B cell (primary cell): ENCODE measurements around the gene ASTL. TPM values are rescaled to one million over a fixed set of nuclear protein-coding genes. Genes with fewer than 3 reads are reported as not detected.

Experiments
- ATAC-seq: fragments of 200-7000 bp; cut with Tn5 transposase; one replicate; pipeline ENCODE4 v1.10.0; 2021; ENCODE audit warnings: low read depth, mild to moderate bottlenecking, moderate number of reproducible peaks, moderate library complexity
- CTCF ChIA-PET: fragments of 350-600 bp; sonication (Branson Sonifier 250); formaldehyde crosslinking; loops from one replicate; lab custom pipeline; 2021; ENCODE audit warnings: antibody characterized with exemption, inconsistent platforms; lab: Charles Lee
- POLR2A ChIA-PET: fragments of 350-600 bp; sonication (Branson Sonifier 250); formaldehyde crosslinking; loops from one replicate; lab custom pipeline; 2021; ENCODE audit warnings: antibody characterized with exemption; lab: Charles Lee
- DNase-seq: peaks from one replicate; pipeline ENCODE4 v3.0.0; 2013
- H2AFZ ChIP-seq: 2 replicates; pipeline ENCODE4 v1.6.1; 2012; ENCODE audit warnings: mild to moderate bottlenecking, low read depth, low read length; ENCODE audit not compliant: insufficient read depth, poor library complexity, severe bottlenecking
- H3K27ac ChIP-seq, 2 donors: 1 replicate in 1 of 2; 2 replicates in 1 of 2; pipeline ENCODE4 v1.5.1; 2012 to 2013; ENCODE audit warnings: low read length in 2 of 2, mild to moderate bottlenecking in 2 of 2, moderate library complexity in 1 of 2
- H3K27me3 ChIP-seq, 4 experiments: fragments of 200-600 bp in 1 of 4; sonication (generic) in 1 of 4; replicated peaks in 1 of 4; 1 replicate in 2 of 4; 2 replicates in 2 of 4; pipeline versions ENCODE4 v1.6.1 to v1.7.0; 2013 to 2016; ENCODE audit warnings: low read length in 3 of 4, mild to moderate bottlenecking in 2 of 4, mixed read lengths in 1 of 4, moderate library complexity in 1 of 4; ENCODE audit not compliant: insufficient read depth in 4 of 4, control insufficient read depth in 3 of 4; ENCODE audit errors: control extremely low read depth in 1 of 4
- H3K36me3 ChIP-seq, 2 experiments: replicated peaks in 1 of 2; 1 replicate in 1 of 2; 2 replicates in 1 of 2; pipeline versions ENCODE4 v1.6.1 to v1.7.1; 2013; ENCODE audit warnings: low read length in 1 of 2; ENCODE audit not compliant: insufficient read depth in 2 of 2, control insufficient read depth in 1 of 2; ENCODE audit errors: control extremely low read depth in 1 of 2, extremely low read depth in 1 of 2
- H3K4me1 ChIP-seq, 2 donors: fragments of 200-600 bp in 1 of 2; sonication (generic) in 1 of 2; 1 replicate in 1 of 2; 2 replicates in 1 of 2; pipeline versions ENCODE4 v1.5.1 to v1.6.1; 2013 to 2017; ENCODE audit warnings: low read length in 2 of 2; ENCODE audit not compliant: control insufficient read depth in 2 of 2, insufficient read depth in 2 of 2
- H3K4me2 ChIP-seq: replicated peaks from 2 replicates; pipeline ENCODE3; 2012; ENCODE audit warnings: mild to moderate bottlenecking, low read depth, low read length; ENCODE audit not compliant: poor library complexity, severe bottlenecking
- H3K4me3 ChIP-seq, 5 experiments: fragments of 200-600 bp in 1 of 5; sonication (generic) in 1 of 5; 1 replicate in 3 of 5; 2 replicates in 2 of 5; pipeline versions ENCODE4 v1.5.1 to v1.7.0; 2011 to 2016; ENCODE audit warnings: low read length in 4 of 5, mild to moderate bottlenecking in 4 of 5, low read depth in 2 of 5, control low read depth in 1 of 5, moderate library complexity in 1 of 5; ENCODE audit not compliant: insufficient read depth in 1 of 5; ENCODE audit errors: control extremely low read depth in 1 of 5, extremely low read depth in 1 of 5
- H3K79me2 ChIP-seq: fragments of 200-600 bp; sonication (generic); one replicate; pipeline ENCODE4 v1.6.0; 2016; ENCODE audit warnings: low read length; ENCODE audit not compliant: control insufficient read depth, insufficient read depth
- H3K9ac ChIP-seq: fragments of 200-600 bp; sonication (generic); 2 replicates; pipeline ENCODE4 v1.6.1; 2017; ENCODE audit warnings: mild to moderate bottlenecking, low read length, moderate library complexity
- H3K9me3 ChIP-seq, 3 donors: one replicate each; pipeline versions ENCODE4 v1.6.1 to v1.7.1; 2013; ENCODE audit warnings: low read length in 2 of 3; ENCODE audit not compliant: control insufficient read depth in 2 of 3, insufficient read depth in 1 of 3; ENCODE audit errors: control extremely low read depth in 1 of 3
- H4K20me1 ChIP-seq: 2 replicates; pipeline ENCODE4 v1.6.0; 2012; ENCODE audit warnings: mild to moderate bottlenecking, low read length; ENCODE audit not compliant: insufficient read depth, control insufficient read depth, poor library complexity, severe bottlenecking
- H3K27ac Mint-ChIP-seq: one replicate; pipeline ENCODE4 v1.8.0; 2021; ENCODE audit warnings: mixed read lengths
- H3K27me3 Mint-ChIP-seq: one replicate; pipeline ENCODE4 v1.8.0; 2021; ENCODE audit warnings: mixed read lengths
- H3K4me1 Mint-ChIP-seq: one replicate; pipeline ENCODE4 v1.8.0; 2021; ENCODE audit warnings: mixed read lengths
- H3K4me3 Mint-ChIP-seq: one replicate; pipeline ENCODE4 v1.8.0; 2021; ENCODE audit warnings: mixed read lengths
- H3K9me3 Mint-ChIP-seq: one replicate; pipeline ENCODE4 v1.8.0; 2022; ENCODE audit warnings: mixed read lengths; ENCODE audit not compliant: insufficient read depth
- EZH2 ChIP-seq: IDR thresholded peaks from 2 replicates; pipeline ENCODE4 v1.6.1; 2012; ENCODE audit warnings: borderline replicate concordance, low read depth, mild to moderate bottlenecking, moderate library complexity, low read length; ENCODE audit not compliant: insufficient read depth, poor library complexity, severe bottlenecking
- WGBS: methylation state at CpG from one replicate; pipeline ENCODE4 v1.1.5; 2013; ENCODE audit warnings: missing lambda C conversion rate; ENCODE audit not compliant: insufficient coverage; 5-methylcytosine and 5-hydroxymethylcytosine counted together
- intact Hi-C: fragments of 100-400 bp; cut with micrococcal nuclease; formaldehyde crosslinking; loops from one replicate; pipeline ENCODE4 v1.10.0; 2022
- polyA plus RNA-seq: library from polyadenylated mRNA; depleted of rRNA; stranded (reverse); fragments of >200 nt; gene quantifications from 2 replicates; pipeline ENCODE4 v1.2.3, GENCODE V29; 2012
- total RNA-seq, 2 donors: library from RNA; stranded (reverse); fragments of 120-200 nt in 1 of 2; gene quantifications; 1 replicate in 1 of 2; 2 replicates in 1 of 2; pipeline versions ENCODE4 v1.2.3 to v1.2.4, GENCODE V29; 2013 to 2022
- TF ChIP-seq, protein P1 (sequence below): fragments of 200-600 bp; IDR thresholded peaks from one replicate; pipeline ENCODE4 v1.8.0; 2022; ENCODE audit warnings: antibody characterized with exemption, mild to moderate bottlenecking

ASTL gene
- total and polyA plus RNA-seq, 2 donors (not counting 1 experiment from before 2014, with no cell fraction given) = 0.15 to 0.59 TPM

DNA sequence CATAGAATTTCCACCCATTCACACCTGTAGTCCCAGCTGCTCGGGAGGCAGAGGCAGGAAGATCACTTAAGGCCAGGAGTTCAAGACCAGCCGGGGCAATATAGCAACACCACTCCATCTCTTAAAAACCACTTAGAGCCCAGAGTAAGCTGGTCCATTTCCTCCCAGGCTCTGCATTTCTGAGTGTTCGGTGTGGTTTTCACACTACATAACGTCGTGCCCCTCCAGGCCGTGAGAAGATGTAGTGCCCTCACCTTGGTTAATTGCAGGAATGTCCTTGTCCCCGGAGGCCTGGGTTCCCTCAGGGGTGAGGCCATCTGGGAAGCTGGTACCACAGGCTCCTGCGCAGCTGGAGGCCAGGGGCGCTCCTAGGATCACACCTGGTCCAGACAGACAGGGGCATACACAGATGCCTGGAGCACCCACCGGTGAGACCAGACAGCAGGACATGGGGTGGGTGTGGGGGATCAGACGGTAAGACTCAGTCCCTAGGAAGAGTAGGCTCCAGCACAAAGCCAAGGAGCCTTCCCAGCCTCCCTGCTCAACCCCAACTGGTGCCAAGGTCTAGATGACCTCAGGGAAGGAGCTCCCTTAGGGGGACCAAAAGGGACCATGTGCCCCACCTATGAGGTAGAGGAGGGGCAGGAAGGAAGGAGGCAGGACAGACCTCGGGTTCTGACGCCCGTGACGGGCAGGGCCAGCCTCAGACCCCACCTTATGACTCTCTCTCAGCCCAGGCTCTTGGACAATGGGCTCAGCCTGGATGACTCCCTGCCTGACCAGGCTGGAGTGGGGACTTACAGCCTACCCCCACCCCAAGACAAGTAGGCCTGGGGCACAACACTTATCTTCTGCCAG lies 752 bp downstream of the ASTL start:
- Histone ChIP-seq H3K36me3 (no peaks in the 10 kb centered on the region), H3K79me2 (no peaks in the 10 kb centered on the region), H3K4me1 (peaks cover 3 to 10% of the 10 kb centered on the region in 2 donors), H3K9me3 (no peaks in the 10 kb centered on the region), H3K4me2 (no peak overlapping the region), H2AFZ (no peak overlapping the region), H4K20me1 (no peaks in the 10 kb centered on the region), H3K4me3 (no peak overlapping the region), H3K27me3 (no peaks in the 10 kb centered on the region), H3K27ac (no peak overlapping the region), H3K9ac (no peak overlapping the region)
- TF ChIP-seq, protein P1, sequence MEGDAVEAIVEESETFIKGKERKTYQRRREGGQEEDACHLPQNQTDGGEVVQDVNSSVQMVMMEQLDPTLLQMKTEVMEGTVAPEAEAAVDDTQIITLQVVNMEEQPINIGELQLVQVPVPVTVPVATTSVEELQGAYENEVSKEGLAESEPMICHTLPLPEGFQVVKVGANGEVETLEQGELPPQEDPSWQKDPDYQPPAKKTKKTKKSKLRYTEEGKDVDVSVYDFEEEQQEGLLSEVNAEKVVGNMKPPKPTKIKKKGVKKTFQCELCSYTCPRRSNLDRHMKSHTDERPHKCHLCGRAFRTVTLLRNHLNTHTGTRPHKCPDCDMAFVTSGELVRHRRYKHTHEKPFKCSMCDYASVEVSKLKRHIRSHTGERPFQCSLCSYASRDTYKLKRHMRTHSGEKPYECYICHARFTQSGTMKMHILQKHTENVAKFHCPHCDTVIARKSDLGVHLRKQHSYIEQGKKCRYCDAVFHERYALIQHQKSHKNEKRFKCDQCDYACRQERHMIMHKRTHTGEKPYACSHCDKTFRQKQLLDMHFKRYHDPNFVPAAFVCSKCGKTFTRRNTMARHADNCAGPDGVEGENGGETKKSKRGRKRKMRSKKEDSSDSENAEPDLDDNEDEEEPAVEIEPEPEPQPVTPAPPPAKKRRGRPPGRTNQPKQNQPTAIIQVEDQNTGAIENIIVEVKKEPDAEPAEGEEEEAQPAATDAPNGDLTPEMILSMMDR = no peak
- TF ChIP-seq EZH2 = no peak
- no peak for ATAC-seq
- DNase-seq = no peak
- Mint-ChIP-seq H3K9me3 (no peaks in the 10 kb centered on the region), H3K27ac (no peak overlapping the region), H3K4me3 (no peak overlapping the region), H3K27me3 (no peaks in the 10 kb centered on the region), H3K4me1 (peaks cover 19% of the 10 kb centered on the region)
- intact Hi-C loops = loop anchor here (1.0 to 2.0 kb wide), 3 partner anchors 37 to 371 kb away; no protein-coding TSS in a partner anchor
- WGBS = 85% methylated on average over 14 of the region's 15 CpGs
- POLR2A ChIA-PET = interaction anchor here (1.4 to 2.3 kb wide), 3 partner anchors 11 to 96 kb away, joined by 3 to 15 read pairs (median 3); no protein-coding TSS in a partner anchor
- CTCF ChIA-PET = interaction anchor here (0.6 to 23.6 kb wide), 22 partner anchors 10 to 145 kb away, joined by 3 to 1065 read pairs (median 11); partner anchors contain the start of genes ADRA2B, ANKRD36C, CIAO1 and TMEM127
